ENCODE measurements around the gene OR5H1.
"Not testable (repeated sequence)": the region's sequence is repeated elsewhere in the genome, so short reads cannot be mapped to it uniquely, and the experiment has no call there.

Gene OR5H1

DNA sequence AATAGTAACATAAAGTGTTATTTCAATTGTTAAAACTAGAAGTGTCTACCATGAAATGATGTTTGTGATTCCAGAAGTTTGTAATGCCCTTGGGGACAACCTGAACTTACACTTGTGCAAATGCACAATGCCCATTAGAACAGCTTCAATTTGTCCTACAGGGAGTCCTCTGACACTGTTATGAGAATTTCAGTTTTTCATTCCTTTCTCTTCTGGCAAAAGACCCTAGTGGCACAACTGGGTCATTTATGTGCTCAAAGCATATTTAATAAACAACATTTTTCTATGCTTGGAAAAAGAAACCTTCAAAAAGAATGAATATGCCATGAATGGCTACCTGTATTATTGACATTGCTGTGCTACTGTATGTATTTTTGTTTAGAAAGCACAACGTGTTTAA lies at the start of gene OR5H1:
Gene OR5H1 (plus strand): TSS at position 301 of the 400 bp plus-strand sequence. CDS start 1,977 bp downstream, outside the sequence.
- no peak for DNase-seq

- DNase-seq = no peak
These were observed 43.6 kb upstream of the OR5H1 start, which contains the start of gene OR5AC2 for GRCh38 chr3:98086873-98087272. OR5AC2 (plus strand) TSS chr3:98087173; CDS start chr3:98087173, 0 bp downstream.

- DNase-seq = no peak
These were observed 34.6 kb upstream of the OR5H1 start for GRCh38 chr3:98095882-98096281.

- no peak for DNase-seq
These were observed 30.7 kb upstream of the OR5H1 start for GRCh38 chr3:98099848-98100247.

- no peak for DNase-seq
These were observed 22.4 kb upstream of the OR5H1 start for GRCh38 chr3:98108162-98108561.

DNA sequence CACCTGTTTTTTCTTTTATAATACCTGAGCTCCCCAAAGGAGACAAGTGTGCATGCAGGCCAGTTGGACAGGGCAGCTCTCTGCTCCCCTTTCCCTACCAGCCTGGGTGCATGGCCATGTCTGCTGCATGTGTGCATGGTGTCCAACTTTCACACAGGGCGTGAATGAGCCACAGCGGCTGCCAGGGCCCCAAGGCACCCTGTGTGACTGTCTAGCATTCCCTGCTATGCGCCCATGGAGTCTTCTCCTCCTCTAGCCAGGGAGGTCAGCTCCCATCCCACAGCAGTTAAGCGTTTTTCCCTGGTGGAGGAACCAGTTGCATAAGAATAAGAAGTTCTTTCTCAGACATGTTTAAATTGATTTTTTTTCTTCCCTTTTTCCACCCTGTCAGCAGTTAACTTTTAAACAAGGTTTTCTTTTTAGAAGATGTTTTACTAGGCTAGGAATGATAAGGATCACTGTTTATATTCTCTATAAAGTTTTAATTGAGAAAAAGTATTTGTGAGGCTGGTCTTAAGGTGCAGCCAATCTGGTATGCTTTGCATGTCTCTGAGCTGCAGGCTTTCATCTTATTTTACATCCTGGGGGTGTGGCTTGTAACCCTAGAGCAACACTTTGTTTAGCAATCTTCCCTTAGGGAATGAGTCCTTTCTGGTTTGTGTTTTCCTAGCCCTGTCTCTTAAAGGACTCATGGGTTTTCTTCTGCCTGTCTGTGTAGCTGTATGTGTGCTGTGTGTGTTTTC lies 20.5 kb upstream of the OR5H1 start:
- no peak for DNase-seq

DNA sequence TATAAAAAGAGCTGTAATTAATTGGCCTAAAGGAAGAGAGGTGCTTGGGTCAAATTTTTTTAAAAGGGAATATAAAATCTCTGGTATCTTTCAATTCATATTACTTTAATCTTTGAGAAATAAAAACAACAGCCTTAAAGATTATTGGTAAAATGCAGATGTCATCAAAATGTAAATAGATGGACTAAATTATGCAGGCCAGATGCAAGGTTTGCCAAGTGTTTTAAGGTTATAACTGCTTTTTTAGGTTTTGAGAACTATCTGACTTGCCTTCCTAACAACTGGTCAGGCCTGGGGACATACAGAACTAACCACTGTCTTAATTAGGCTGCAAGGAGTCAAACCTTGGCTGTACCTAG lies 20.0 kb upstream of the OR5H1 start:
- DNase-seq = no peak

- no peak for DNase-seq
These were observed 16.3 kb upstream of the OR5H1 start for GRCh38 chr3:98114264-98114663.

DNA sequence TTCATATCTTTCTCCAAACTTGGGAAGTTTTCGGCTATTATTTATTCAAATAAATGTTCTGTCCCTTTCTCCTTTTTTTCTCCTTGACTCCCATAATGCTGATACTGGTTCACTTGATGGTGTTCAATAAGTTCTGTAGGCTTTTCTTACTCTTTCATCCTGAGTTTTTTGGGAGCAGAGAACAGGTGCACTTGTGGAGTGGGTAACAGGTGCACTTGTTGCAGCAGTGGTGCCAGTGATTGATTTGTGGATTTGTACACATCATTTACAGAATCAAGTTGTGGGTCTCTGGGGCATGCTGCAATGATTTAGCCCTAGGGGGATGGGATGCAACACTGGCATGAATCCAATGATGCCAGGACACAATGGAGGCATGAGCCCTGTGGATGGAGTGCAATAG lies 14.8 kb upstream of the OR5H1 start:
- DNase-seq = no peak

DNA sequence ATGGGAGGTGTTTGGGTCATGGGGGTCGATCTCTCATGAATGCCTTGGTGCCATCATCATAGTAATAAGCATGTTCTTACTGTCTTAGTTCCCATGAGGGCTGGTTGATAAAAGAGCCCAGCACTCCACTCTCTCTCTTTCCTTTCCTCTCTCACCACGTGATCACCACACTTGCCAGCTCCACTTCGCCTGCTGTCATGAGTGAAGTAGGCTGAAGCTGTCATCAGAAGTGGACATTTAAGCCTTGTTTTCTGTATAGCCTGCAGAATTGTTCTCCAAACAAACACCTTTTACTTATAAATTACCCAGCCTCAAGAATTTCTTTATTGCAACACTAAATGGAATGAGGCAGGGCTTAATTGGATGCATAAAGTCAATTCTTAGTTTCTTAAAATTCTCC lies 6.1 kb downstream of the OR5H1 start:
- DNase-seq = no peak

DNA sequence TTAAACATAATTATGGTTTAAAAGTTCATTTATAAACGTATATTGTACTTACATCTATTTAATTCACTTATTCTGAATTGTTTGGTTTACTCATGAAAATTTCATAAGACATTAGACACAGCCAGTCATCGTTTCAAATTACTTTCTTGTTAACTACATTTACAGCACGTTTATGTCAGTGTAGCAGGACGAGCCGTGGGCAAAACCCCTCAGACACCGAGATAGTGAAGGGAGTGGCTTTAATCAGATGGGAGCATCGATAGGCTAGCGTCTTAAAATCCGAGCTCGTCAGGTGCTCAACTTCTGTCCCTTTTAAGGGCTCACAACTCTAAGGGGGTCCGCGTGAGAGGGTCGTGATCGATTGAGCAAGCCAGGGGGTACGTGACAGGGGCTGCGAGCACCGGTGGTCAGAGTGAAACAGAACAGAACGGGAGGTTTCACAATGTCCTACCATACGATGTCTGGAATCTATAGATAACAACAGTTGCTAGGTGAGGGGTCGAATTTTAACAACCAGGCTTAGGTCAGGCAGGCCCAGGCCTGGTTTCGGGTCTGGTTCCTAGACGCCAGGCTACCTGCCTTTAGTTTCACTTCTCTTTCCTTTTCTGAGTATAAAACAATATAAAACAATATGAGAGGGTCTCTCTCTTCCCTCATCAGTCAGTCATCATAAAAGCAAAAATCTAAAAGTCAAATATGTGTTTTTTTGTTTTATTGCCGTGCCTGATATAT lies 7.5 kb downstream of the OR5H1 start:
- DNase-seq = not testable (repeated sequence)

DNA sequence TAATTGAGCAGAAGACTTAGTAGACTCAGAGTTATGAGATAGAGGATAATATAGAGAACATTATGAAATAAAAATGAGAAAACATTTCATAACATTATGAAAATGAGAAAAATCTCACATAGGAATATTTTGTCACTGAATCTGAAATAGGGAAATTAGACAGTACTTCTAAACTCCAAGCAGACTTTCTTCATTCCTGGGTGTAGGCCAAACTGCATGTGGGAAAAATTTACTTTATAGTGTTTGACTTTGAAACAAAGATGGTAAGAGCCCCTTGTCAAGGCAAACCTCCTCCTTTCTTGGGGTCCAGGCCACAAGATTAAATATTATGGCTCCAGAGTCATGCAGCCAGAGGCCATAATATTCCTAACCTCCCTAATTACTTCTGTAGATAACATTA lies 10.0 kb downstream of the OR5H1 start:
- no peak for DNase-seq

- DNase-seq = no peak
These were observed 16.7 kb downstream of the OR5H1 start, which contains the start of gene OR5H14 for GRCh38 chr3:98147179-98147578. OR5H14 (plus strand) TSS chr3:98147479; CDS start chr3:98149386, 1,907 bp downstream.

DNA sequence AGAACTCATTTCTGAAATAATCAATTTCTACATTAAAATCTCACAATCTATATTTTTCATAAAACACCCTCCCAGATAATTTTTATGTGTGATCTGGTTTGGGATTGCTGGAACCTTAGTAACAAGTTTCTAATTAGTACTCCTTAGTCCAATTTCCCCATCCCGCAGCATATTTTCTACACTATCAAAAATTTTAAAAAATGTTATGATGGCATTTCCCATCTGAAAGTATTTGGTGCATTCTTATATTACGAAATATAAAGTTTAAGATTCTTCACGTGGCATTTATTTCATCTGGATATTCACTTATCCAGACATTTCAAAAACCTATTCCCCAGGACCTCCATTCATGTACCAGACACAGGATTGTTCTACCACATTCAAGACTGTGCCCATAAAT lies 18.2 kb downstream of the OR5H1 start:
- DNase-seq = no peak

GRCh38 chr3:98149456-98149855 lies 18.9 kb downstream of the OR5H1 start:
- DNase-seq = not testable (repeated sequence)

- no peak for DNase-seq
These were observed 20.7 kb downstream of the OR5H1 start for GRCh38 chr3:98151241-98151640.

DNA sequence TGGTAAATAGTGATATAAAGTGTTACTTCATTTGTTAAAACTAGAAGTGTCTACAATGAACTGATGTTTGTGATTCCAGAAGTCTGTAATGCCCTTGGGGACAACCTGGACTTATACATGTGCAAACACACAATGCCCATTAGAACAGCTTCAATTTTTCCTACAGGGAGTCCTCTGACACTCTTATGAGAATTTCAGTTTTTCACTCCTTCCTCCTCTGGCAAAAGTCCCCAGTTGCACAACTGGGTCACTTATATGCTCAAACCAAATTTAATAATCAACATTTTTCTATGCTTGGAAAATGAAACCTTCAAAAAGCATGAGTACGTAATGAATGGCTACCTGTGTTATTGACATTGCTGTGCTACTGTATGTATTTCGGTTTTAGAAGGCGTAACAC lies 35.9 kb downstream of the OR5H1 start, which contains the start of gene OR5H15:
Gene OR5H15 (plus strand): TSS at position 301 of the 400 bp plus-strand sequence. CDS start 2,004 bp downstream, outside the sequence.
- DNase-seq = no peak

GRCh38 chr3:98171071-98171470 lies 40.5 kb downstream of the OR5H1 start:
- DNase-seq = no peak

DNA sequence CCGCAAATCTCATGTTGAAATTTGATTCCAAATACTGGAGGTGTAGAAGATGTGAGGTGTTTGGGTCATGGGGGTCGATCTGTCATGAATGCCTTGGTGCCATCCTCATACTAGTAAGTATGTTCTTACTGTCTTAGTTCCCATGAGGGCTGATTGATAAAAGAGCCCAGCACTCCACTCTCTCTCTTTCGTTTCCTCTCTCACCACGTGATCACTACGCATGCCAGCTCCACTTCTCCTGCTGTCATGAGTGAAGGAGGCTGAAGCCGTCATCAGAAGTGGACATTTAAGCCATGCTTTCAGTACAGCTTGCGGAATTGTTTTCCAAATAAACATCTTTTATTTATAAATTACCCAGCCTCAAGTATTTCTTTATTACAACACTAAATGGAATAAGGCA lies 42.1 kb downstream of the OR5H1 start:
- no peak for DNase-seq

DNA sequence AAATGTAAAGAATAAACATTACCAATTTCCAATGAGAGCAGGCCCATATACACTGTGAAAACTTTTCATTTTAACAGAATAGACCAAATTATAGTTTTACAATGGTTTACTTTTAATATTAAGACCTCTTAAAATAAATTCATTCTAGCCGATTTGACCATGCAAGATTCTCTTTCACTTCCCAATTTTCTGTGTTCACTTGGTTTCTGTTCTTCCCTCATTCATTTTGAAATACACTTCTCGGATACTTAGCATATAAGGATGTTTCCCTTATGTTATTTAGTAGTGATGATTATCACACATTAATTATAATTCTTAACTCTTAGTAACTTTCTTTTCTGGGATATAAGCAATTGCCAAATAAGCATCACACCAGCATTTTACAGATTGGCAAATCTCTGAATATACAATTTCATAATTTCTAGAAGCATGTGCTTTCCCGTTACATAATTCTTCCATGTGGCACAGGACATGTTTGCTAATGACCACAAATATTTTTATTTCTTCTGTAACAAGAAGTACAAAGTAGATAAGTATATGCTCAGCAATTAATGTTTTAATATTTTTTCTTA lies 49.9 kb downstream of the OR5H1 start:
- DNase-seq = no peak

GRCh38 chr3:98182196-98182595 lies 51.7 kb downstream of the OR5H1 start:
- DNase-seq = no peak

DNA sequence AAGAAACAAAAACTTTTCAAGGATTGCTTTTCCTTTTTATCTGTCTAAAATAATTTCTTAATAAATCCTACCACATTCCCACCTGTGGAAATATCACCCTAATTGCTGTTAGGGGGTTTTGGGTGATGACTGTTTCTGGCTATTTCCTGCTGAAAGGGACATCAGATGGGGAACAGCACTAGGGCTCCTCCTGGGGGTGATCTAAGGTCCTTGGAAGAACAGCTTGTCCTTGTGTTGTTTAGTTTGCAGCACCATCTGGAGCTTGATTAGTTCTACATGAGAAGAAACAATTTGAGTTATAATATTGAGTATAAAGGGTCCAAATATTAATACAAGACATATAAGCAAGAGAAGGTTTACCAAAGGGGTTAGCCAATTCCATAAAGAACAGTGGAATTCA lies 54.7 kb downstream of the OR5H1 start:
- no peak for DNase-seq
